Thyroid gland (tissue), 4 donors: ENCODE data around the gene CYP2U1.
"Not testable (repeated sequence)": the region's sequence is repeated elsewhere in the genome, so short reads cannot be mapped to it uniquely, and the experiment has no call there.

Experiments used
- POLR2A ChIP-seq, 2 donors: fragments of 450-650 bp; IDR thresholded peaks; one replicate each; pipeline ENCODE4 v1.6.1; 2017; ENCODE audit warnings: antibody characterized with exemption in 2 of 2, mild to moderate bottlenecking in 2 of 2, moderate library complexity in 1 of 2
- TF ChIP-seq, protein P1 (sequence below), 6 experiments: fragments of 200-600 bp in 3 of 6; fragments of 450-650 bp in 3 of 6; sonication (generic) in 3 of 6; IDR thresholded peaks; one replicate each; pipeline ENCODE4 v1.5.1; 2016 to 2019; ENCODE audit warnings: antibody characterized with exemption in 6 of 6, mild to moderate bottlenecking in 2 of 6, inconsistent platforms in 1 of 6, moderate library complexity in 1 of 6

DNA sequence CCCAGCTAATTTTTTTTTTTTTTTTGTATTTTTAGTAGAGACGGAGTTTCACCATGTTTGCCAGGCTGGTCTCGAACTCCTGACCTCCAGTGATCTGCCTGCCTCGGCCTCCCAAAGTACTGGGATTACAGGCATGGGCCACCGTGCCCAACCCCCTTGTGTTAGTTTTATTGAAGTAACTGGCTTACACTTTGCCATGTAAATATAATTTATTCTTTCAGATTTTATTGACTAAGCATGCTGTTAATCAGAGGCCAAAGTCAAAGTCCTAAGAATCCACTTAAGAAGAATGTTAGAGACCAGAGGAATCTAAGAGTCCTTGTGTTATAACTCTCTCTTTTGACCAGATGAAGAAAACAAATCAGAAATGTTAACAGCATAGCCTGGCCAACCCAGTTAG is 4.5 kb upstream of the CYP2U1 start:
- TF ChIP-seq, protein P1, sequence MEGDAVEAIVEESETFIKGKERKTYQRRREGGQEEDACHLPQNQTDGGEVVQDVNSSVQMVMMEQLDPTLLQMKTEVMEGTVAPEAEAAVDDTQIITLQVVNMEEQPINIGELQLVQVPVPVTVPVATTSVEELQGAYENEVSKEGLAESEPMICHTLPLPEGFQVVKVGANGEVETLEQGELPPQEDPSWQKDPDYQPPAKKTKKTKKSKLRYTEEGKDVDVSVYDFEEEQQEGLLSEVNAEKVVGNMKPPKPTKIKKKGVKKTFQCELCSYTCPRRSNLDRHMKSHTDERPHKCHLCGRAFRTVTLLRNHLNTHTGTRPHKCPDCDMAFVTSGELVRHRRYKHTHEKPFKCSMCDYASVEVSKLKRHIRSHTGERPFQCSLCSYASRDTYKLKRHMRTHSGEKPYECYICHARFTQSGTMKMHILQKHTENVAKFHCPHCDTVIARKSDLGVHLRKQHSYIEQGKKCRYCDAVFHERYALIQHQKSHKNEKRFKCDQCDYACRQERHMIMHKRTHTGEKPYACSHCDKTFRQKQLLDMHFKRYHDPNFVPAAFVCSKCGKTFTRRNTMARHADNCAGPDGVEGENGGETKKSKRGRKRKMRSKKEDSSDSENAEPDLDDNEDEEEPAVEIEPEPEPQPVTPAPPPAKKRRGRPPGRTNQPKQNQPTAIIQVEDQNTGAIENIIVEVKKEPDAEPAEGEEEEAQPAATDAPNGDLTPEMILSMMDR (IDR thresholded peaks at IDR 0.05) = not testable (repeated sequence)
- not testable (repeated sequence) for TF ChIP-seq POLR2A (IDR thresholded peaks at IDR 0.05)
